Testis (tissue), 3 donors: ENCODE measurements around the gene ZXDC. TPM values are rescaled to one million over a fixed set of nuclear protein-coding genes. Genes with fewer than 3 reads are reported as not detected.

Source experiments
- DNase-seq: peaks from one replicate; pipeline ENCODE4 v3.0.0-alpha.2; 2019
- H3K27ac ChIP-seq, 2 donors: fragments of 200-600 bp; sonication (generic); one replicate each; pipeline ENCODE4 v1.5.1; 2019
- H3K27me3 ChIP-seq: fragments of 200-600 bp; sonication (generic); one replicate; pipeline ENCODE4 v1.5.1; 2019
- H3K36me3 ChIP-seq: fragments of 200-600 bp; sonication (generic); one replicate; pipeline ENCODE4 v1.5.1; 2017; ENCODE audit warnings: low read depth; ENCODE audit errors: missing control alignments
- H3K4me1 ChIP-seq: fragments of 200-600 bp; sonication (generic); one replicate; pipeline ENCODE4 v1.5.1; 2019
- H3K4me3 ChIP-seq, 2 donors: fragments of 200-600 bp; sonication (generic); one replicate each; pipeline ENCODE4 v1.5.1; 2017 to 2019
- H3K9me3 ChIP-seq: fragments of 200-600 bp; sonication (generic); one replicate; pipeline ENCODE4 v1.5.1; 2017
- POLR2A ChIP-seq: fragments of 450-650 bp; IDR thresholded peaks from one replicate; pipeline ENCODE4 v1.6.1; 2017; ENCODE audit warnings: antibody characterized with exemption, mild to moderate bottlenecking, moderate library complexity
- WGBS, 2 donors: methylation state at CpG; one replicate each; pipeline ENCODE4 v1.1.5; 2018; 5-methylcytosine and 5-hydroxymethylcytosine counted together
- intact Hi-C: fragments of 100-400 bp; cut with DNase I; formaldehyde crosslinking; loops from one replicate; pipeline ENCODE4 v1.15.1; 2023; ENCODE audit warnings: low total_unique reads
- polyA plus RNA-seq: library from polyadenylated mRNA; stranded (reverse); fragments of 350-450 nt; fragmentation: Illumina TruSeq; extraction: RNeasy Lipid Tissue Mini Kit (QIAGEN cat#74804); gene quantifications from one replicate; pipeline ENCODE4 v1.2.3, GENCODE V29; 2014; ENCODE audit warnings: low read depth, low replicate concordance; ENCODE audit not compliant: insufficient read depth
- total RNA-seq, 2 donors: library from RNA; depleted of rRNA; stranded (reverse); fragments of >200 nt; gene quantifications; one replicate each; pipeline ENCODE4 v1.2.3, GENCODE V29; 2016
- TF ChIP-seq, protein P1 (sequence below), 3 experiments: fragments of 450-650 bp in 2 of 3; fragments of 200-600 bp in 1 of 3; sonication (generic) in 1 of 3; IDR thresholded peaks; one replicate each; pipeline ENCODE4 v1.5.1; 2016 to 2019; ENCODE audit warnings: antibody characterized with exemption in 3 of 3, mild to moderate bottlenecking in 2 of 3, moderate library complexity in 1 of 3

The ZXDC gene
- total and polyA plus RNA-seq, 3 donors from 2014 or later = 25.6 to 80.3 (median 78.9) TPM

DNA sequence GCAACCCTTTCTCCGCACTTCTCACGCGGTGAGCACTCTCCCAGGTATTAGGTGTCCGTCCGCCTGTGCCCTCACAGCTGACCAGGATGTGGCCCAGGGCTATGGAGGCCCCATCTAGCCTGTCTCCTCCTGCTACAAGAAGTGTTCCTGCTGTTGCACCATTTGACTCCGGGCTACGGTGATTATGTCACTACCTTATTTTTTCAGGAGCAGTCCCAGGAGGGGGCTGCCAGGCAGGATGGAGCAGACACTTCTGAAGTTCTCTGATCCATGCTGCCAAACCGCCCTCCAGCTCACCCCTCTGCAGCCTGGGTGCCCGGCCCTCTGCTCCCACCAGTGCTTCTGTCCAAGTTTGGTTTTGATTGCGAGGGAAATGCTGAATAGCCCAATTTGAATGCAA lies 36.9 kb downstream of the ZXDC start:
- Histone ChIP-seq H3K27ac (no peak overlapping the region), H3K9me3 (no peaks in the 10 kb centered on the region), H3K36me3 (no peaks in the 10 kb centered on the region), H3K4me1 (no peaks in the 10 kb centered on the region), H3K27me3 (no peaks in the 10 kb centered on the region), H3K4me3 (no peak overlapping the region)
- peak; percentile 5 for DNase-seq
- intact Hi-C loops = no loop called here
- TF ChIP-seq POLR2A = no peak
- TF ChIP-seq, protein P1, sequence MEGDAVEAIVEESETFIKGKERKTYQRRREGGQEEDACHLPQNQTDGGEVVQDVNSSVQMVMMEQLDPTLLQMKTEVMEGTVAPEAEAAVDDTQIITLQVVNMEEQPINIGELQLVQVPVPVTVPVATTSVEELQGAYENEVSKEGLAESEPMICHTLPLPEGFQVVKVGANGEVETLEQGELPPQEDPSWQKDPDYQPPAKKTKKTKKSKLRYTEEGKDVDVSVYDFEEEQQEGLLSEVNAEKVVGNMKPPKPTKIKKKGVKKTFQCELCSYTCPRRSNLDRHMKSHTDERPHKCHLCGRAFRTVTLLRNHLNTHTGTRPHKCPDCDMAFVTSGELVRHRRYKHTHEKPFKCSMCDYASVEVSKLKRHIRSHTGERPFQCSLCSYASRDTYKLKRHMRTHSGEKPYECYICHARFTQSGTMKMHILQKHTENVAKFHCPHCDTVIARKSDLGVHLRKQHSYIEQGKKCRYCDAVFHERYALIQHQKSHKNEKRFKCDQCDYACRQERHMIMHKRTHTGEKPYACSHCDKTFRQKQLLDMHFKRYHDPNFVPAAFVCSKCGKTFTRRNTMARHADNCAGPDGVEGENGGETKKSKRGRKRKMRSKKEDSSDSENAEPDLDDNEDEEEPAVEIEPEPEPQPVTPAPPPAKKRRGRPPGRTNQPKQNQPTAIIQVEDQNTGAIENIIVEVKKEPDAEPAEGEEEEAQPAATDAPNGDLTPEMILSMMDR (IDR thresholded peaks at IDR 0.05) = no peak
- 96 to 97% methylated on average over 10 of the region's 10 CpGs for WGBS, 2 donors

DNA sequence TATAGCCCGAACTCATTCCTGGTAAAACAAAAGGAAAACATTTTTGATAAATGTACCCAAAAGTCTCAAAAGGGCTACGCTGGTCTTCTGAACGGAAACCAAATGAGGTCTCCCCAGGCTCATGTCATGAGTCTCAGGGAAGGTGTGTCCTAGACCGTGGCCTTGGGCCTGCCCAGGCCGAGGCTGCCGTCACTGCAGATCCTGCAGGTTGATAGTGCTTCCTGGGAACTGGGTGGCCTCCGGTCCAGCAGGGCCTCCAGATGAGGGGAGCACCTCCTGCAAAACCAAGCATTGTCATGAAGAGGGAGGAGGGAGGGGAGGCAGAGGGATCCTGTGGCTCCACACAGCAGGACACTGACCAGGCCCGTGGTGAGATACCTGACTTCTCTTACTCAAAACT lies 37.5 kb downstream of the ZXDC start:
- DNase-seq = no peak
- Histone ChIP-seq H3K27ac (no peak overlapping the region), H3K9me3 (no peaks in the 10 kb centered on the region), H3K4me1 (no peaks in the 10 kb centered on the region), H3K27me3 (no peaks in the 10 kb centered on the region), H3K4me3 (no peak overlapping the region), H3K36me3 (no peaks in the 10 kb centered on the region)
- 80 to 82% methylated on average over 8 of the region's 8 CpGs for WGBS, 2 donors
- TF ChIP-seq, protein P1 (IDR thresholded peaks at IDR 0.05) = no peak
- no peak for TF ChIP-seq POLR2A
- intact Hi-C loops = no loop called here

DNA sequence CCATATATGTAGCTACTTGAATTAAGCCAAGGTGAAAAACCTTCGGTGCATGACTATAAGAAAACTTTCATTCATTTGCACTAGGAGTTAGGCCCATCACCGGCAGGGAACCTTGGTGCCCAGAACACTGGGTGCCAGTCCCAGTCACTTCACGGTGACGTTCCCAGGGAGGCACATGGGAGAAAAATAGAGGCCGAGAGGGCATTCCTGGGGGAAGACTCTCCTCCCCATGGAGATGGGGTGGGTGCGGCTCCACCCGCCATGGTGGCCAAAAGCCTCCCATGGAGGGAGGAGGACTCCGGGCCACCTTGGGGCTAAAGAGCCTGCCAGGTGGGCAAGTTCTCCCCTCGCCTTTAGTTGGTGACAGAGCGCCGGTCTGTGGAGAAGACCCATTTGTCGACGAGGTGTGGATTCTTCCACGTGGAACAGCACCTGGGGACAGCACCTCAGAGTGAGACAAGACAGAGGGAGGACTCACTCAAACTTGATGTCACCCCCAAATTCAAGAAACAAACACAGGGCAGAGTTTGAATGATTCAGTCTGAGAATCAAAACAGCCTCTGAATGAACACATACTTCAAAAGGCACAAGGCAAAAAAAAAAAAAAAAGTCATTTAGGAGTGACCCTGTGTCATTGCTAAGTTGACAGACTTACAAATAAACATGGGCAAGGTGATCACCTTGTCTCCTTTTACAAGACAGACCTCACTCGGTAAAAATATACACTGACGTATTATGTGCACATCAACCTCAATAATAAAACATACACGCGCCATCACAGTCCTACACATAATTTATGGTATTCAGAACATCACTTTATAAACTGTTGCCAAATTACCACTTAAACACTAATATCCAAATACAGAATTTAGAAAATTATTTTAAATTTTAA lies 38.6 kb downstream of the ZXDC start:
- 94 to 97% methylated on average over 13 to 18 of the region's 18 CpGs for WGBS, 2 donors
- H3K27me3 ChIP-seq = no peaks in the 10 kb centered on the region
- no peak for DNase-seq

DNA sequence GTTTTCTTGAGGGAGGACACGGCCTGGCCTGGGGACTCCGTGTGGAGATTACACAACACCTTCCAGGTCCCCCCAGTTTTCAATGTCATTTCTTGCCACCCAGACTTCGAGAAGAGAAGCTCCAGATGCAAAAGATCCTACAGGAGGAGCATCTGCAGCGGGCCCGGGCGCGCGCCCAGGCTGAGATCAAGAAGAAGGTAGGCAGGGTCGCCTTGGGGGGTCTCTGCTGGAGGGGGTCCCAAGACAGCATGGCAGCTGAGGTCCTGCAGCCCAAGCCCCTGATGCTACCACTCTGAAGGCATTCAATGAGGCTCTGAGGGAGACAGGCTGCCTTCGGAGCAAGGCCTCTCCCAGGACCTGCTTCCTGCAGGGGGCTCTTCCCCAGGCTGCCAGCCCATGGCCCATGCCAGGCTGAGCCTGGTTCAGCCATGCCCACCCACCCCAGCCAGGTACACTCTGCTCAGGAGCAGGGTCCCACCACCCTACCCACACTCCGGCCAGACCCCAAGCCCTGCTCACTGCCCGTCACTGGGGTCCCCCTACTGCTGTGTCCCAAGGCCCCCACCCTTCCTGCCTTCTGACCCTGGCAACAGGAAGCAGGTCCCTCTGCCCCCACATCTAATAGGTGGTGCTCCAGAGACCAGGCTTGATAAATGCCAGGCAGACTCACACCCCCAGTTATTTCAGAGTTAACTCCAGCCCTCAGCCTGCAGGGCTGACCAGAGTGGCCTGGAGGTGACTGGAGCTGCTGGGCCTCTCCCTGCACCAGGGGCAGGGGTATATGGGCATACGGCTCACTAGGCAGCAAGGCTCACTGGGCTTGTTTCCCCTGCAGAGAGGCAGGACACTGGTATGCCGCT lies 40.0 kb downstream of the ZXDC start:
- Histone ChIP-seq H3K9me3 (no peaks in the 10 kb centered on the region), H3K27ac (no peak overlapping the region), H3K27me3 (no peaks in the 10 kb centered on the region), H3K4me3 (no peak overlapping the region), H3K36me3 (no peaks in the 10 kb centered on the region), H3K4me1 (no peaks in the 10 kb centered on the region)
- intact Hi-C loops = no loop called here
- DNase-seq = no peak
- TF ChIP-seq, protein P1 (IDR thresholded peaks at IDR 0.05) = no peak
- TF ChIP-seq POLR2A = no peak
- 89 to 90% methylated on average over 12 to 14 of the region's 14 CpGs for WGBS, 2 donors

More for the DNA sequence above, 38.6 kb downstream of the ZXDC start:
- no peak for TF ChIP-seq POLR2A
- TF ChIP-seq, protein P1 (IDR thresholded peaks at IDR 0.05) = no peak
- H3K36me3 ChIP-seq = no peaks in the 10 kb centered on the region
- no peaks in the 10 kb centered on the region for H3K4me1 ChIP-seq
- H3K4me3 ChIP-seq = no peak overlapping the region
- no peaks in the 10 kb centered on the region for H3K9me3 ChIP-seq
- no peak overlapping the region for H3K27ac ChIP-seq
- intact Hi-C loops = no loop called here
